SK-N-SH treated with all-trans-retinoic acid at 6 μM for 48 hours (cell line): Measurements from ENCODE around the gene PANK2.

ENCODE experiments used
- ATAC-seq: fragments of 200-7000 bp; cut with Tn5 transposase; 3 replicates; pipeline ENCODE4 v1.9.1; 2020; ENCODE audit warnings: mild to moderate bottlenecking, moderate library complexity
- ARNTL ChIP-seq: fragments of 450-650 bp; formaldehyde crosslinking; IDR thresholded peaks from 2 replicates; pipeline ENCODE4 v1.5.0; 2020; ENCODE audit warnings: low read depth, mild to moderate bottlenecking, moderate library complexity, borderline replicate concordance
- BACH2 ChIP-seq: fragments of 250-450 bp; sonication (Bioruptor Pico); IDR thresholded peaks from 2 replicates; pipeline ENCODE4 v1.9.0; 2021; ENCODE audit warnings: mild to moderate bottlenecking, borderline replicate concordance
- CSDC2 ChIP-seq: fragments of 250-450 bp; sonication (Bioruptor Pico); IDR thresholded peaks from 2 replicates; pipeline ENCODE4 v1.5.0; 2020; ENCODE audit warnings: mild to moderate bottlenecking, moderate library complexity
- ESRRG ChIP-seq: fragments of 250-450 bp; sonication (Bioruptor Pico); IDR thresholded peaks from 2 replicates; pipeline ENCODE4 v1.6.1; 2021; ENCODE audit warnings: mild to moderate bottlenecking
- GLIS3 ChIP-seq: fragments of 250-450 bp; sonication (Bioruptor Pico); IDR thresholded peaks from 2 replicates; pipeline ENCODE4 v1.5.0; 2020; ENCODE audit warnings: mild to moderate bottlenecking, moderate library complexity
- ISL1 ChIP-seq: fragments of 250-450 bp; sonication (Bioruptor Pico); IDR thresholded peaks from 2 replicates; pipeline ENCODE4 v2.1.2; 2022; ENCODE audit warnings: mild to moderate bottlenecking, moderate library complexity
- OSR1 ChIP-seq: fragments of 250-450 bp; sonication (Bioruptor Pico); IDR thresholded peaks from 2 replicates; pipeline ENCODE4 v1.8.0; 2022; ENCODE audit warnings: moderate library complexity, mild to moderate bottlenecking, inconsistent platforms
- PPARA ChIP-seq: fragments of 250-450 bp; sonication (Bioruptor Pico); IDR thresholded peaks from 2 replicates; pipeline ENCODE4 v1.5.0; 2020; ENCODE audit warnings: mild to moderate bottlenecking, borderline replicate concordance
- RARB ChIP-seq: fragments of 250-450 bp; sonication (Bioruptor Pico); IDR thresholded peaks from 2 replicates; pipeline ENCODE4 v1.8.0; 2021; ENCODE audit warnings: mild to moderate bottlenecking, moderate library complexity
- SNAI2 ChIP-seq: fragments of 250-450 bp; sonication (Bioruptor Pico); IDR thresholded peaks from 2 replicates; pipeline ENCODE4 v1.5.0; 2020; ENCODE audit warnings: mild to moderate bottlenecking, moderate library complexity
- TCF4 ChIP-seq: fragments of 250-450 bp; sonication (Bioruptor Pico); IDR thresholded peaks from 2 replicates; pipeline ENCODE4 v1.8.0; 2021; ENCODE audit warnings: mild to moderate bottlenecking, moderate library complexity, borderline replicate concordance
- ZC3H10 ChIP-seq: fragments of 250-450 bp; sonication (Bioruptor Pico); IDR thresholded peaks from 2 replicates; pipeline ENCODE4 v1.5.1; 2021; ENCODE audit warnings: mild to moderate bottlenecking, moderate library complexity
- ZFP3 ChIP-seq: fragments of 250-450 bp; sonication (Bioruptor Pico); IDR thresholded peaks from 2 replicates; pipeline ENCODE4 v1.5.0; 2020; ENCODE audit warnings: mild to moderate bottlenecking, moderate library complexity
- ZFP30 ChIP-seq: fragments of 450-650 bp; formaldehyde crosslinking; IDR thresholded peaks from 2 replicates; pipeline ENCODE4 v1.5.0; 2022; ENCODE audit warnings: mild to moderate bottlenecking, moderate library complexity
- ZNF565 ChIP-seq: fragments of 450-650 bp; formaldehyde crosslinking; conservative IDR thresholded peaks from 2 replicates; pipeline ENCODE4 v1.5.0; 2020; ENCODE audit warnings: low read depth, mild to moderate bottlenecking, moderate library complexity
- ZNF70 ChIP-seq: fragments of 450-650 bp; formaldehyde crosslinking; IDR thresholded peaks from 2 replicates; pipeline ENCODE4 v1.5.0; 2020; ENCODE audit warnings: mild to moderate bottlenecking, moderate library complexity
- ZNF8 ChIP-seq: fragments of 450-650 bp; formaldehyde crosslinking; IDR thresholded peaks from 2 replicates; pipeline ENCODE4 v1.5.0; 2020; ENCODE audit warnings: mild to moderate bottlenecking, moderate library complexity
- TF ChIP-seq, protein P1 (sequence below): fragments of 250-450 bp; sonication (Bioruptor Pico); IDR thresholded peaks from 2 replicates; pipeline ENCODE4 v1.5.1; 2020; ENCODE audit warnings: low read depth, mild to moderate bottlenecking, moderate library complexity
- TF ChIP-seq, protein P2 (sequence below): fragments of 250-450 bp; sonication (Bioruptor Pico); IDR thresholded peaks from 2 replicates; pipeline ENCODE4 v1.8.0; 2020; ENCODE audit warnings: mild to moderate bottlenecking, moderate library complexity, borderline replicate concordance
- TF ChIP-seq, protein P3 (sequence below): fragments of 250-450 bp; sonication (Bioruptor Pico); IDR thresholded peaks from 2 replicates; pipeline ENCODE4 v1.5.0; 2020; ENCODE audit warnings: mild to moderate bottlenecking, moderate library complexity
- TF ChIP-seq, protein P4 (sequence below): fragments of 250-450 bp; sonication (Bioruptor Pico); IDR thresholded peaks from 2 replicates; pipeline ENCODE4 v1.5.1; 2021; ENCODE audit warnings: mild to moderate bottlenecking, moderate library complexity
- TF ChIP-seq, protein P5 (sequence below): fragments of 250-450 bp; sonication (Bioruptor Pico); IDR thresholded peaks from 2 replicates; pipeline ENCODE4 v1.8.0; 2021; ENCODE audit warnings: low read depth, mild to moderate bottlenecking, moderate library complexity, borderline replicate concordance

The PANK2 gene

DNA sequence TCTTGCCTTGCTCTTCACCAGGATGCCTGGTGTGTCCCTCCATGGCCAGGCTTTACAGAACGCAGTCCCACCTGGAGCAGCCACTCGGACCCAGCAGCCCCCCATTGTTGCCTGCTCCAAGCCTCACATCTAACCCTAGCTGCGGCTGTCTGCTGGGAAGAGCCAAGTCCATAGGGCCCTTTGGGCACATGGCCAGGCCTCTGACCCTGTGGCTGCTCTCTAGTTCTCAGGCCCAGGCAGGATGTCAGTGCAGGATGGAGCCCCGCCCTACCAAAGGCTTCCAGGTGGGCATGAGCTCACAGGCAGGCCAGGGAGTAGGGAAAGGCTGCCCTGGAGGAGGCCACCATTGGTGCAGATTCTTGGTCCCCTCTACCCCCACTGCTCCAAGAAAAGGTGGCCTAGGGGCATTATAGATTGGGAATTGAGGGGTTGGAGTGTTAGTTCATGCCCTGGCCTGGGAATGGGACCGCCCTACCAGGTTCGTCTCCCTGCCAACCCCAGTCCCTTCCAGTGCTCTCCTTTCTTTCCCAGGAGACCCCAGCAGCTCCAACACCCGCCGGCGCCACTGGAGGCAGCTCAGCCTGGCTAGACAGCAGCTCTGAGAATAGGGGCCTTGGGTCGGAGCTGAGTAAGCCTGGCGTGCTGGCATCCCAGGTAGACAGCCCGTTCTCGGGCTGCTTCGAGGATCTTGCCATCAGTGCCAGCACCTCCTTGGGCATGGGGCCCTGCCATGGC lies 23.9 kb upstream of the PANK2 start:
- TF ChIP-seq ZNF565 (CRISPR knock-in tag) (no peak), ZNF8 (no peak), ESRRG (no peak), BACH2 (CRISPR knock-in tag) (no peak), TCF4 (CRISPR knock-in tag) (no peak), ZFP3 (CRISPR knock-in tag) (no peak), SNAI2 (CRISPR knock-in tag) (no peak), ISL1 (CRISPR knock-in tag) (no peak), RARB (CRISPR knock-in tag) (no peak), ARNTL (CRISPR knock-in tag) (no peak), ZFP30 (CRISPR knock-in tag) (no peak), PPARA (CRISPR knock-in tag) (no peak), GLIS3 (CRISPR knock-in tag) (no peak), CSDC2 (CRISPR knock-in tag) (no peak)
- TF ChIP-seq, protein P1, sequence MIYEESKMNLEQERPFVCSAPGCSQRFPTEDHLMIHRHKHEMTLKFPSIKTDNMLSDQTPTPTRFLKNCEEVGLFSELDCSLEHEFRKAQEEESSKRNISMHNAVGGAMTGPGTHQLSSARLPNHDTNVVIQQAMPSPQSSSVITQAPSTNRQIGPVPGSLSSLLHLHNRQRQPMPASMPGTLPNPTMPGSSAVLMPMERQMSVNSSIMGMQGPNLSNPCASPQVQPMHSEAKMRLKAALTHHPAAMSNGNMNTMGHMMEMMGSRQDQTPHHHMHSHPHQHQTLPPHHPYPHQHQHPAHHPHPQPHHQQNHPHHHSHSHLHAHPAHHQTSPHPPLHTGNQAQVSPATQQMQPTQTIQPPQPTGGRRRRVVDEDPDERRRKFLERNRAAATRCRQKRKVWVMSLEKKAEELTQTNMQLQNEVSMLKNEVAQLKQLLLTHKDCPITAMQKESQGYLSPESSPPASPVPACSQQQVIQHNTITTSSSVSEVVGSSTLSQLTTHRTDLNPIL (CRISPR knock-in tag), result no peak
- TF ChIP-seq, protein P2, sequence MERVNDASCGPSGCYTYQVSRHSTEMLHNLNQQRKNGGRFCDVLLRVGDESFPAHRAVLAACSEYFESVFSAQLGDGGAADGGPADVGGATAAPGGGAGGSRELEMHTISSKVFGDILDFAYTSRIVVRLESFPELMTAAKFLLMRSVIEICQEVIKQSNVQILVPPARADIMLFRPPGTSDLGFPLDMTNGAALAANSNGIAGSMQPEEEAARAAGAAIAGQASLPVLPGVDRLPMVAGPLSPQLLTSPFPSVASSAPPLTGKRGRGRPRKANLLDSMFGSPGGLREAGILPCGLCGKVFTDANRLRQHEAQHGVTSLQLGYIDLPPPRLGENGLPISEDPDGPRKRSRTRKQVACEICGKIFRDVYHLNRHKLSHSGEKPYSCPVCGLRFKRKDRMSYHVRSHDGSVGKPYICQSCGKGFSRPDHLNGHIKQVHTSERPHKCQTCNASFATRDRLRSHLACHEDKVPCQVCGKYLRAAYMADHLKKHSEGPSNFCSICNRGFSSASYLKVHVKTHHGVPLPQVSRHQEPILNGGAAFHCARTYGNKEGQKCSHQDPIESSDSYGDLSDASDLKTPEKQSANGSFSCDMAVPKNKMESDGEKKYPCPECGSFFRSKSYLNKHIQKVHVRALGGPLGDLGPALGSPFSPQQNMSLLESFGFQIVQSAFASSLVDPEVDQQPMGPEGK (CRISPR knock-in tag), result no peak
- TF ChIP-seq, protein P3, sequence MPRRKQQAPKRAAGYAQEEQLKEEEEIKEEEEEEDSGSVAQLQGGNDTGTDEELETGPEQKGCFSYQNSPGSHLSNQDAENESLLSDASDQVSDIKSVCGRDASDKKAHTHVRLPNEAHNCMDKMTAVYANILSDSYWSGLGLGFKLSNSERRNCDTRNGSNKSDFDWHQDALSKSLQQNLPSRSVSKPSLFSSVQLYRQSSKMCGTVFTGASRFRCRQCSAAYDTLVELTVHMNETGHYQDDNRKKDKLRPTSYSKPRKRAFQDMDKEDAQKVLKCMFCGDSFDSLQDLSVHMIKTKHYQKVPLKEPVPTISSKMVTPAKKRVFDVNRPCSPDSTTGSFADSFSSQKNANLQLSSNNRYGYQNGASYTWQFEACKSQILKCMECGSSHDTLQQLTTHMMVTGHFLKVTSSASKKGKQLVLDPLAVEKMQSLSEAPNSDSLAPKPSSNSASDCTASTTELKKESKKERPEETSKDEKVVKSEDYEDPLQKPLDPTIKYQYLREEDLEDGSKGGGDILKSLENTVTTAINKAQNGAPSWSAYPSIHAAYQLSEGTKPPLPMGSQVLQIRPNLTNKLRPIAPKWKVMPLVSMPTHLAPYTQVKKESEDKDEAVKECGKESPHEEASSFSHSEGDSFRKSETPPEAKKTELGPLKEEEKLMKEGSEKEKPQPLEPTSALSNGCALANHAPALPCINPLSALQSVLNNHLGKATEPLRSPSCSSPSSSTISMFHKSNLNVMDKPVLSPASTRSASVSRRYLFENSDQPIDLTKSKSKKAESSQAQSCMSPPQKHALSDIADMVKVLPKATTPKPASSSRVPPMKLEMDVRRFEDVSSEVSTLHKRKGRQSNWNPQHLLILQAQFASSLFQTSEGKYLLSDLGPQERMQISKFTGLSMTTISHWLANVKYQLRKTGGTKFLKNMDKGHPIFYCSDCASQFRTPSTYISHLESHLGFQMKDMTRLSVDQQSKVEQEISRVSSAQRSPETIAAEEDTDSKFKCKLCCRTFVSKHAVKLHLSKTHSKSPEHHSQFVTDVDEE, result no peak
- ATAC-seq, result no peak

DNA sequence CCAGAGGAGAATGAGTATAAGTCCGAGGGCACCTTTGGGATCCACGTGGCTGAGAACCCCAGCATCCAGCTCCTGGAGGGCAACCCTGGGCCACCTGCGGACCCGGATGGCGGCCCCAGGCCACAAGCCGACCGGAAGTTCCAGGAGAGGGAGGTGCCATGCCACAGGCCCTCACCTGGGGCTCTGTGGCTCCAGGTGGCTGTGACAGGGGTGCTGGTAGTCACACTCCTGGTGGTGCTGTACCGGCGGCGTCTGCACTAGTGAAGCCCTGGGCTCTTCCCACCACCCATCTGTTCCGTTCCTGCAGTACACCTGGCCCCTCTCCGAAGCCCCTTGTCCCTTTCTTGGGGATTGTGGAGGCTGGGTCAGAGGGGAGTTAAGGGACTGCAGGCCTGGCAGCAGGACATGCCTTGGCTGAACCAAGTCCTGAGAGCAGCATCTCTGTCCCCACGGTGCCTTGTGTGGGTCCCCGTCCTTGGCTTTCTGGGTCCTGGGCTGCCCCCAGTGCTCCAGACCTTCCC lies 23.2 kb upstream of the PANK2 start:
- TF ChIP-seq, protein P2 (CRISPR knock-in tag), result no peak
- TF ChIP-seq OSR1 (no peak), ZNF565 (CRISPR knock-in tag) (no peak), ZNF70 (CRISPR knock-in tag) (no peak), TCF4 (CRISPR knock-in tag) (no peak), ISL1 (CRISPR knock-in tag) (no peak)
- no peak for ATAC-seq

DNA sequence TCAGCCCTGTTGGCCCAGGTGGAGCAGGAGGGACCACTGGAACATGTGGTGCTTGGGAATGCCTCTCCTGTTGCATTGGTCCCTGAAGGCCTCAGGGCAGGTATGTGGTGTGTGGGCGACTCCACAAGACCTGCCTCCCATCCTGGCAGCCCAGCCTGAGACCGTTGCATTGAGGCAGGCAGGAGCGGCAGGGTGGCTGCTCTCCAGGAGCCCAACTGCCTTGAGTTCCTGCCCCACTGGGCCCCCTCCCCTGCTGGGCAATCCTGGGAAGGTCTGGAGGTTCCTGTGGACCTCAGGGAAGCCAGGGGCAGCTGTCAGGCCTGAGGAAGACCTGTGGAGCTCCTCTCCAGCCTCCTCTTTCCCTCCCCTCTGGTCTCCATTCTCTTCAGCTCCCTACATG lies 22.7 kb upstream of the PANK2 start:
- no peak for ATAC-seq
- TF ChIP-seq ZFP30 (CRISPR knock-in tag) (no peak), BACH2 (CRISPR knock-in tag) (no peak), PPARA (CRISPR knock-in tag) (no peak), ZNF565 (CRISPR knock-in tag) (no peak), ESRRG (no peak), RARB (CRISPR knock-in tag) (no peak), ZNF8 (no peak), OSR1 (no peak), ZNF70 (CRISPR knock-in tag) (no peak), ZC3H10 (CRISPR knock-in tag) (no peak), CSDC2 (CRISPR knock-in tag) (no peak)
- TF ChIP-seq, protein P4, sequence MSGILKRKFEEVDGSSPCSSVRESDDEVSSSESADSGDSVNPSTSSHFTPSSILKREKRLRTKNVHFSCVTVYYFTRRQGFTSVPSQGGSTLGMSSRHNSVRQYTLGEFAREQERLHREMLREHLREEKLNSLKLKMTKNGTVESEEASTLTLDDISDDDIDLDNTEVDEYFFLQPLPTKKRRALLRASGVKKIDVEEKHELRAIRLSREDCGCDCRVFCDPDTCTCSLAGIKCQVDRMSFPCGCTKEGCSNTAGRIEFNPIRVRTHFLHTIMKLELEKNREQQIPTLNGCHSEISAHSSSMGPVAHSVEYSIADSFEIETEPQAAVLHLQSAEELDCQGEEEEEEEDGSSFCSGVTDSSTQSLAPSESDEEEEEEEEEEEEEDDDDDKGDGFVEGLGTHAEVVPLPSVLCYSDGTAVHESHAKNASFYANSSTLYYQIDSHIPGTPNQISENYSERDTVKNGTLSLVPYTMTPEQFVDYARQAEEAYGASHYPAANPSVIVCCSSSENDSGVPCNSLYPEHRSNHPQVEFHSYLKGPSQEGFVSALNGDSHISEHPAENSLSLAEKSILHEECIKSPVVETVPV (CRISPR knock-in tag), result no peak
- TF ChIP-seq, protein P5, sequence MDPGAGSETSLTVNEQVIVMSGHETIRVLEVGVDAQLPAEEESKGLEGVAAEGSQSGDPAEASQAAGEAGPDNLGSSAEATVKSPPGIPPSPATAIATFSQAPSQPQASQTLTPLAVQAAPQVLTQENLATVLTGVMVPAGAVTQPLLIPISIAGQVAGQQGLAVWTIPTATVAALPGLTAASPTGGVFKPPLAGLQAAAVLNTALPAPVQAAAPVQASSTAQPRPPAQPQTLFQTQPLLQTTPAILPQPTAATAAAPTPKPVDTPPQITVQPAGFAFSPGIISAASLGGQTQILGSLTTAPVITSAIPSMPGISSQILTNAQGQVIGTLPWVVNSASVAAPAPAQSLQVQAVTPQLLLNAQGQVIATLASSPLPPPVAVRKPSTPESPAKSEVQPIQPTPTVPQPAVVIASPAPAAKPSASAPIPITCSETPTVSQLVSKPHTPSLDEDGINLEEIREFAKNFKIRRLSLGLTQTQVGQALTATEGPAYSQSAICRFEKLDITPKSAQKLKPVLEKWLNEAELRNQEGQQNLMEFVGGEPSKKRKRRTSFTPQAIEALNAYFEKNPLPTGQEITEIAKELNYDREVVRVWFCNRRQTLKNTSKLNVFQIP (CRISPR knock-in tag), result no peak
- TF ChIP-seq, protein P2 (CRISPR knock-in tag), result no peak
